Loucy (cell line): ENCODE results near the gene SMYD2.

Source experiments
- H2AFZ ChIP-seq: fragments of 200-600 bp; sonication (generic); 2 replicates; pipeline ENCODE4 v1.6.0; 2016; ENCODE audit warnings: antibody characterized with exemption, mild to moderate bottlenecking, low read length, moderate library complexity
- H3F3A ChIP-seq: fragments of 200-600 bp; 2 replicates; pipeline ENCODE4 v1.6.0; 2016; ENCODE audit warnings: antibody characterized with exemption, low read depth, mild to moderate bottlenecking
- H3K27me3 ChIP-seq: fragments of 200-600 bp; sonication (generic); 2 replicates; pipeline ENCODE4 v1.6.1; 2014; ENCODE audit warnings: low read length, mild to moderate bottlenecking; ENCODE audit not compliant: insufficient read depth, poor library complexity, severe bottlenecking
- H3K36me3 ChIP-seq: fragments of 200-600 bp; sonication (generic); 2 replicates; pipeline ENCODE4 v1.6.1; 2016; ENCODE audit warnings: low read length; ENCODE audit not compliant: insufficient read depth
- H3K4me1 ChIP-seq: fragments of 200-600 bp; sonication (generic); 2 replicates; pipeline ENCODE4 v1.5.1; 2014; ENCODE audit warnings: low read length, mild to moderate bottlenecking; ENCODE audit not compliant: insufficient read depth, poor library complexity, severe bottlenecking
- H3K4me2 ChIP-seq: fragments of 200-600 bp; sonication (generic); 2 replicates; pipeline ENCODE4 v1.6.0; 2014; ENCODE audit warnings: antibody characterized with exemption, low read length, low read depth, mild to moderate bottlenecking; ENCODE audit not compliant: poor library complexity, severe bottlenecking
- H3K4me3 ChIP-seq: fragments of 200-600 bp; sonication (generic); 2 replicates; pipeline ENCODE4 v1.5.1; 2014; ENCODE audit warnings: low read length, mild to moderate bottlenecking, mixed read lengths; ENCODE audit not compliant: poor library complexity, severe bottlenecking
- H3K79me2 ChIP-seq: fragments of 200-600 bp; sonication (generic); 2 replicates; pipeline ENCODE4 v1.6.1; 2014; ENCODE audit warnings: low read length; ENCODE audit not compliant: insufficient read depth
- H3K9ac ChIP-seq: fragments of 200-600 bp; sonication (generic); 2 replicates; pipeline ENCODE4 v1.6.0; 2014; ENCODE audit warnings: mild to moderate bottlenecking, low read depth, low read length, moderate library complexity; ENCODE audit not compliant: poor library complexity, severe bottlenecking
- H3K9me2 ChIP-seq: fragments of 200-600 bp; sonication (generic); replicated peaks from 2 replicates; pipeline ENCODE4 v1.6.1; 2016; ENCODE audit warnings: low read depth, low read length, mixed read lengths
- H3K9me3 ChIP-seq: fragments of 200-600 bp; sonication (generic); 2 replicates; pipeline ENCODE4 v1.6.1; 2014; ENCODE audit warnings: mild to moderate bottlenecking, antibody characterized with exemption, low read length, low read depth; ENCODE audit not compliant: insufficient read depth
- H4K20me1 ChIP-seq: fragments of 200-600 bp; sonication (generic); 2 replicates; pipeline ENCODE4 v1.6.0; 2014; ENCODE audit warnings: antibody characterized with exemption, low read length, mild to moderate bottlenecking; ENCODE audit not compliant: insufficient read depth, poor library complexity, severe bottlenecking
- EZH2phosphoT487 ChIP-seq: fragments of 200-600 bp; IDR thresholded peaks from 2 replicates; pipeline ENCODE4 v1.6.1; 2018; ENCODE audit warnings: antibody characterized with exemption, mild to moderate bottlenecking, moderate library complexity, borderline replicate concordance
- TF ChIP-seq, protein P1 (sequence below): fragments of 200-600 bp; sonication (generic); conservative IDR thresholded peaks from 2 replicates; pipeline ENCODE4 v1.5.1; 2014; ENCODE audit warnings: mild to moderate bottlenecking, antibody characterized with exemption, low read length

Gene SMYD2

DNA sequence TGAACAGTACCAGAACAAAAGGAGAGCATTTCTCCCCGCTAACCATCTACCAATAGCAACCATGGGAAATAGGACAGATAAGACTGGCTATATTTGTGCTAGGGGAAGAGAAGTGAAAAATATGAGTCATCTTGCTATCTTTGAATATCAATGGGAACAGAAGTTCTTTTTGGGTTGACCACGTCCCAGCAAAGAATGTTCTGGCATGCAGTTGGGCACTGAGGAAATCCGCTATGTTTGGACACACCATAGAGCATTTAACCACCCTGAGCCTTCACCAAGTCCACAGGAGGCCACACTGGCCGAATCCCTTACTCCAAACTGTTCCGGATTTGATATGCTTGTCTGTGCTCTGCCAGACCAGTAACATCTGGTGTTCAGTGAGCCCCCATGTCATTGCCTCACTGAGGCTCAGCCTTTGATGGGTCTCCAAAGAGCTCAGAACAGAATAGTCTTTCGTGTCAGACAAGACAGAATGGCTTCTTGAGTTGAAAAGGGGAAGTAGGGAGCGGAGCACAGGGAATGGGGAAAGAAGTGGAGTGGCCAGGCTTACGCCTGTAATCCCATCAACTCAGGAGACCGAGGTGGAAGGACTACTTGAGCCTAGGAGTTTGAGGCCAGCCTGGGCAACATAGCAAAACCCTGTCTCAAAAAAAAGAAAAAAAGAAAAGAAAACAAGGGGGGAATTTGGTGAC lies 81.4 kb downstream of the SMYD2 start:
- peaks cover 10% of the 10 kb centered on the region; the same call in 1 of the 2 replicates for H3K36me3 ChIP-seq
- no peaks in the 10 kb centered on the region for H3K4me1 ChIP-seq
- H3K79me2 ChIP-seq: no peaks in the 10 kb centered on the region
- TF ChIP-seq, protein P1, sequence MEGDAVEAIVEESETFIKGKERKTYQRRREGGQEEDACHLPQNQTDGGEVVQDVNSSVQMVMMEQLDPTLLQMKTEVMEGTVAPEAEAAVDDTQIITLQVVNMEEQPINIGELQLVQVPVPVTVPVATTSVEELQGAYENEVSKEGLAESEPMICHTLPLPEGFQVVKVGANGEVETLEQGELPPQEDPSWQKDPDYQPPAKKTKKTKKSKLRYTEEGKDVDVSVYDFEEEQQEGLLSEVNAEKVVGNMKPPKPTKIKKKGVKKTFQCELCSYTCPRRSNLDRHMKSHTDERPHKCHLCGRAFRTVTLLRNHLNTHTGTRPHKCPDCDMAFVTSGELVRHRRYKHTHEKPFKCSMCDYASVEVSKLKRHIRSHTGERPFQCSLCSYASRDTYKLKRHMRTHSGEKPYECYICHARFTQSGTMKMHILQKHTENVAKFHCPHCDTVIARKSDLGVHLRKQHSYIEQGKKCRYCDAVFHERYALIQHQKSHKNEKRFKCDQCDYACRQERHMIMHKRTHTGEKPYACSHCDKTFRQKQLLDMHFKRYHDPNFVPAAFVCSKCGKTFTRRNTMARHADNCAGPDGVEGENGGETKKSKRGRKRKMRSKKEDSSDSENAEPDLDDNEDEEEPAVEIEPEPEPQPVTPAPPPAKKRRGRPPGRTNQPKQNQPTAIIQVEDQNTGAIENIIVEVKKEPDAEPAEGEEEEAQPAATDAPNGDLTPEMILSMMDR: no peak
- no peak for TF ChIP-seq EZH2phosphoT487
- H4K20me1 ChIP-seq: no peaks in the 10 kb centered on the region
- no peak overlapping the region for H3K9ac ChIP-seq
- no peak overlapping the region for H3K4me2 ChIP-seq
- H3K9me3 ChIP-seq: no peaks in the 10 kb centered on the region
- H3F3A ChIP-seq: no peaks in the 10 kb centered on the region
- no peak overlapping the region for H3K4me3 ChIP-seq
- H3K9me2 ChIP-seq: no peaks in the 10 kb centered on the region
- no peaks in the 10 kb centered on the region for H3K27me3 ChIP-seq
- H2AFZ ChIP-seq: no peak overlapping the region

DNA sequence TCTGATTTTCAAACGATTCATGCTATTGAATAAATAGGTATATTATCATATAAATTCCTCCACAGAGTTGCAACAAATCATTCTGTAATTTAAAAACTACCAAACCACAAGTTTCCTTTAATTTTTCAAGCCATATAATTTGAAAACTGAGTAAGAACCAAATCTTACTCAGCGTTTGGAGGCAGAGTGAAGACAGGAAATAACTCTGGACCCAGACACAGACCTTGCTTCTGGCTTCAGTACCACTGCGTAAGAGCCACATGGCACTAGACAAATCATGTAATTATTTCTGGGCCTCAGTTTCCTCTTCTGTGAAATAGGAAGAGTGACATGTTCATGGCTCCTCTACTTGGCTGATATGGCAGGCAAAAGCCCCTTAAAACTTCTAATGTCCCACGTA lies 82.4 kb downstream of the SMYD2 start:
- TF ChIP-seq EZH2phosphoT487: no peak
- TF ChIP-seq, protein P1: no peak
- Histone ChIP-seq H3F3A (no peaks in the 10 kb centered on the region), H3K27me3 (no peaks in the 10 kb centered on the region)

DNA sequence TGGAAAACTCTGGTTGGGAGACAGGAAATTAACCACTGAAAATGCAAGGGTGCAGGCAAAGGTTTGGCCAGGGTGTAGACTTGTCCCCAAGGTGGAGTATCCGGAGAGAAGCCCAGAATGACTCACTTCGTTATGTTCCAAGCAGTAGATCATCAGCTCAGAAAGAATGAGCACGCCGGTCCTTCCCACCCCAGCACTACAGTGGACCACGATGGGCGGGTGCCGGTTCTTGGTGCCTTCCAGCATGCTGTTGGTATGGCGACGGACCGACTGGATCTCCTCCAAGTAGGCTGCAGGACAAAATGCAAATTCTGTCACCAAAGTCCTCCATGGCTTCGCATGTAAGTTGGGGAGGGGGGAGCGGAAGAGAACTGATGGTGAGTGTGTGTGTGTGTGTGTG lies 83.4 kb downstream of the SMYD2 start:
- no peaks in the 10 kb centered on the region for H3K4me1 ChIP-seq
- H3K4me2 ChIP-seq: no peak overlapping the region
- H3K36me3 ChIP-seq: peaks cover 10% of the 10 kb centered on the region; the same call in 1 of the 2 replicates
- H3K4me3 ChIP-seq: no peak overlapping the region
- no peaks in the 10 kb centered on the region for H3K9me3 ChIP-seq
- no peaks in the 10 kb centered on the region for H4K20me1 ChIP-seq
- no peaks in the 10 kb centered on the region for H3F3A ChIP-seq
- H3K79me2 ChIP-seq: no peaks in the 10 kb centered on the region
- H3K9ac ChIP-seq: no peak overlapping the region
- no peak for TF ChIP-seq EZH2phosphoT487
- TF ChIP-seq, protein P1: no peak
- no peaks in the 10 kb centered on the region for H3K9me2 ChIP-seq
- H2AFZ ChIP-seq: no peak overlapping the region
- H3K27me3 ChIP-seq: no peaks in the 10 kb centered on the region

More for the DNA sequence above, 82.4 kb downstream of the SMYD2 start:
- no peaks in the 10 kb centered on the region for H3K4me1 ChIP-seq
- peaks cover 10% of the 10 kb centered on the region; the same call in 1 of the 2 replicates for H3K36me3 ChIP-seq
- H4K20me1 ChIP-seq: no peaks in the 10 kb centered on the region
- no peak overlapping the region for H3K4me2 ChIP-seq
- H3K9ac ChIP-seq: no peak overlapping the region
- H3K79me2 ChIP-seq: no peaks in the 10 kb centered on the region
- H3K9me2 ChIP-seq: no peaks in the 10 kb centered on the region
- no peaks in the 10 kb centered on the region for H3K9me3 ChIP-seq
- no peak overlapping the region for H2AFZ ChIP-seq
- H3K4me3 ChIP-seq: no peak overlapping the region
